Body of pancreas (tissue), 4 donors: ENCODE measurements around the gene CREB3. TPM values are rescaled to one million over a fixed set of nuclear protein-coding genes. Genes with fewer than 3 reads are reported as not detected.

Experiments used
- ATAC-seq: fragments of 150-250 bp; one replicate; pipeline ENCODE4 v1.9.1; 2016
- DNase-seq, 4 donors: peaks; one replicate each; pipeline ENCODE4 v3.0.0-alpha.2; 2019
- H3K27ac ChIP-seq, 4 donors: fragments of 200-600 bp; sonication (generic); 1 replicate in 3 of 4; 2 replicates in 1 of 4; pipeline versions ENCODE4 v1.5.1 to v1.6.1; 2016 to 2019; ENCODE audit warnings: mild to moderate bottlenecking in 1 of 4, mixed read lengths in 1 of 4, moderate library complexity in 1 of 4
- H3K27me3 ChIP-seq, 2 donors: fragments of 200-600 bp; sonication (generic); one replicate each; pipeline ENCODE4 v1.6.0; 2016; ENCODE audit warnings: mild to moderate bottlenecking in 1 of 2
- H3K36me3 ChIP-seq, 2 donors: fragments of 200-600 bp; sonication (generic); replicated peaks in 1 of 2; 2 replicates each; pipeline ENCODE4 v1.5.1; 2016; ENCODE audit warnings: low read depth in 2 of 2; ENCODE audit not compliant: insufficient read depth in 1 of 2
- H3K4me1 ChIP-seq: fragments of 200-600 bp; sonication (generic); one replicate; pipeline ENCODE4 v1.6.0; 2016
- H3K4me3 ChIP-seq, 2 donors: fragments of 200-600 bp; sonication (generic); 1 replicate in 1 of 2; 2 replicates in 1 of 2; pipeline ENCODE4 v1.5.1; 2016 to 2019
- H3K9me3 ChIP-seq, 3 donors: fragments of 200-600 bp; sonication (generic); 1 replicate in 2 of 3; 2 replicates in 1 of 3; pipeline ENCODE4 v1.5.1; 2016
- CTCF ChIP-seq, 7 experiments: fragments of 450-650 bp in 4 of 7; fragments of 200-600 bp in 3 of 7; sonication (generic) in 3 of 7; IDR thresholded peaks; one replicate each; pipeline ENCODE4 v1.5.1; 2016 to 2019; ENCODE audit warnings: antibody characterized with exemption in 7 of 7
- POLR2A ChIP-seq, 3 donors: fragments of 450-650 bp; IDR thresholded peaks; one replicate each; pipeline ENCODE4 v1.6.1; 2016; ENCODE audit warnings: antibody characterized with exemption in 3 of 3, mild to moderate bottlenecking in 2 of 3
- WGBS, 2 donors: methylation state at CpG; one replicate each; pipeline ENCODE4 v1.1.5; 2017; 5-methylcytosine and 5-hydroxymethylcytosine counted together
- intact Hi-C: fragments of 100-400 bp; cut with DNase I; formaldehyde crosslinking; loops from one replicate; pipeline ENCODE4 v1.15.1; 2023
- total RNA-seq, 2 donors: library from RNA; depleted of rRNA; stranded (reverse); fragments of >200 nt; gene quantifications; one replicate each; pipeline ENCODE4 v1.1.0, GENCODE V29; 2016

The CREB3 gene
- total RNA-seq, 2 donors from 2014 or later, result 31.9 to 32.6 TPM

- no peak overlapping the region for H3K4me3 ChIP-seq
- peaks cover 28% of the 10 kb centered on the region for H3K4me1 ChIP-seq
- DNase-seq (no peak), ATAC-seq (no peak)
- intact Hi-C loops, result loop anchor here (5.0 kb wide), 1 partner anchor 36 kb away; no protein-coding TSS in a partner anchor
- H3K27me3 ChIP-seq, result no peaks in the 10 kb centered on the region
- no peaks in the 10 kb centered on the region for H3K9me3 ChIP-seq
- H3K27ac ChIP-seq, result no peak overlapping the region
- TF ChIP-seq POLR2A (IDR thresholded peaks at IDR 0.05) (no peak), CTCF (IDR thresholded peaks at IDR 0.05) (no peak)
- peaks cover 30 to 43% of the 10 kb centered on the region in 2 donors for H3K36me3 ChIP-seq
- 89 to 94% methylated on average over 3 to 5 of the region's 5 CpGs for WGBS, 2 donors
These were observed 34.2 kb upstream of the CREB3 start for GRCh38 chr9:35698231-35698630.

GRCh38 chr9:35700031-35700430 is 32.4 kb upstream of the CREB3 start:
- peak overlapping the region in 1 of 4 donors; percentile 16 for H3K27ac ChIP-seq
- ATAC-seq, result no peak

GRCh38 chr9:35700942-35701341 is 31.5 kb upstream of the CREB3 start:
- Histone ChIP-seq H3K27ac (no peak overlapping the region), H3K27me3 (no peaks in the 10 kb centered on the region), H3K36me3 (peaks cover 40 to 70% of the 10 kb centered on the region in 2 donors), H3K4me1 (peaks cover 16% of the 10 kb centered on the region), H3K9me3 (no peaks in the 10 kb centered on the region), H3K4me3 (no peak overlapping the region)
- ATAC-seq (no peak), DNase-seq (no peak)
- no peak for TF ChIP-seq CTCF (IDR thresholded peaks at IDR 0.05)
- no peak for TF ChIP-seq POLR2A (IDR thresholded peaks at IDR 0.05)
- intact Hi-C loops, result no loop called here

More at GRCh38 chr9:35700031-35700430, 32.4 kb upstream of the CREB3 start:
- H3K27me3 ChIP-seq, result no peaks in the 10 kb centered on the region
- peak in 2 of 4 donors; percentile 34 to 65 for DNase-seq
- no peaks in the 10 kb centered on the region for H3K9me3 ChIP-seq
- 53 to 59% methylated on average over 11 of the region's 11 CpGs for WGBS, 2 donors
- H3K36me3 ChIP-seq, result peaks cover 40 to 61% of the 10 kb centered on the region in 2 donors
- TF ChIP-seq CTCF (IDR thresholded peaks at IDR 0.05) (no peak), POLR2A (IDR thresholded peaks at IDR 0.05) (no peak)
- peaks cover 25% of the 10 kb centered on the region for H3K4me1 ChIP-seq
- no peak overlapping the region for H3K4me3 ChIP-seq
- intact Hi-C loops, result no loop called here

GRCh38 chr9:35702696-35703095 is 29.8 kb upstream of the CREB3 start:
- peaks cover 50 to 84% of the 10 kb centered on the region in 2 donors for H3K36me3 ChIP-seq
- WGBS, 2 donors, result 94 to 96% methylated on average over 7 of the region's 7 CpGs
- no peak for ATAC-seq
- no peak overlapping the region for H3K27ac ChIP-seq
- intact Hi-C loops, result no loop called here
- H3K4me1 ChIP-seq, result no peaks in the 10 kb centered on the region
- H3K9me3 ChIP-seq, result no peaks in the 10 kb centered on the region
- H3K4me3 ChIP-seq, result no peak overlapping the region
- no peaks in the 10 kb centered on the region for H3K27me3 ChIP-seq
- TF ChIP-seq CTCF (IDR thresholded peaks at IDR 0.05), result no peak
- no peak for TF ChIP-seq POLR2A (IDR thresholded peaks at IDR 0.05)
- no peak for DNase-seq

GRCh38 chr9:35703906-35704672 is 28.4 kb upstream of the CREB3 start:
- no peak for ATAC-seq
- Histone ChIP-seq H3K9me3 (no peaks in the 10 kb centered on the region), H3K4me1 (no peaks in the 10 kb centered on the region), H3K27me3 (no peaks in the 10 kb centered on the region), H3K36me3 (peaks cover 50 to 81% of the 10 kb centered on the region in 2 donors), H3K27ac (no peak overlapping the region), H3K4me3 (no peak overlapping the region)
- intact Hi-C loops, result no loop called here
- WGBS, 2 donors, result 95 to 96% methylated on average over 22 to 26 of the region's 26 CpGs
- DNase-seq, result no peak
- TF ChIP-seq CTCF (IDR thresholded peaks at IDR 0.05), result no peak
- no peak for TF ChIP-seq POLR2A (IDR thresholded peaks at IDR 0.05)
